Effector memory CD4-positive, alpha-beta T cell (primary cell): ENCODE data around the gene NIF3L1.

ENCODE experiments used
- DNase-seq, 3 donors: peaks; one replicate each; pipeline ENCODE4 v3.0.0-alpha.2; 2020
- H3K27ac ChIP-seq: 2 replicates; pipeline ENCODE4 v1.7.0; 2013; ENCODE audit warnings: mild to moderate bottlenecking, low read length, moderate library complexity; ENCODE audit not compliant: insufficient read depth, poor library complexity, severe bottlenecking
- H3K27me3 ChIP-seq: replicated peaks from 2 replicates; pipeline ENCODE4 v1.7.0; 2013; ENCODE audit warnings: mild to moderate bottlenecking, low read length; ENCODE audit not compliant: insufficient read depth, control insufficient read depth, poor library complexity, severe bottlenecking
- H3K36me3 ChIP-seq: 2 replicates; pipeline ENCODE4 v1.7.0; 2013; ENCODE audit warnings: mild to moderate bottlenecking, low read length, moderate library complexity; ENCODE audit not compliant: control insufficient read depth, insufficient read depth
- H3K4me1 ChIP-seq: 2 replicates; pipeline ENCODE4 v1.7.0; 2013; ENCODE audit warnings: low read length, mild to moderate bottlenecking; ENCODE audit not compliant: control insufficient read depth, insufficient read depth, poor library complexity, severe bottlenecking
- H3K4me3 ChIP-seq: 2 replicates; pipeline ENCODE4 v1.7.0; 2013; ENCODE audit warnings: low read length, low read depth, mild to moderate bottlenecking; ENCODE audit not compliant: insufficient read depth, poor library complexity, severe bottlenecking
- H3K9me3 ChIP-seq: 2 replicates; pipeline ENCODE4 v1.7.0; 2013; ENCODE audit warnings: mild to moderate bottlenecking, low read length, moderate library complexity; ENCODE audit not compliant: control insufficient read depth

NIF3L1 gene

GRCh38 chr2:200922439-200922838, 33.3 kb downstream of the NIF3L1 start:
- no peaks in the 10 kb centered on the region for H3K9me3 ChIP-seq
- H3K4me1 ChIP-seq, result no peaks in the 10 kb centered on the region
- no peak overlapping the region for H3K27ac ChIP-seq
- no peak overlapping the region for H3K4me3 ChIP-seq
- H3K27me3 ChIP-seq, result no peaks in the 10 kb centered on the region
- no peak for DNase-seq
- peaks cover 62% of the 10 kb centered on the region for H3K36me3 ChIP-seq

DNA sequence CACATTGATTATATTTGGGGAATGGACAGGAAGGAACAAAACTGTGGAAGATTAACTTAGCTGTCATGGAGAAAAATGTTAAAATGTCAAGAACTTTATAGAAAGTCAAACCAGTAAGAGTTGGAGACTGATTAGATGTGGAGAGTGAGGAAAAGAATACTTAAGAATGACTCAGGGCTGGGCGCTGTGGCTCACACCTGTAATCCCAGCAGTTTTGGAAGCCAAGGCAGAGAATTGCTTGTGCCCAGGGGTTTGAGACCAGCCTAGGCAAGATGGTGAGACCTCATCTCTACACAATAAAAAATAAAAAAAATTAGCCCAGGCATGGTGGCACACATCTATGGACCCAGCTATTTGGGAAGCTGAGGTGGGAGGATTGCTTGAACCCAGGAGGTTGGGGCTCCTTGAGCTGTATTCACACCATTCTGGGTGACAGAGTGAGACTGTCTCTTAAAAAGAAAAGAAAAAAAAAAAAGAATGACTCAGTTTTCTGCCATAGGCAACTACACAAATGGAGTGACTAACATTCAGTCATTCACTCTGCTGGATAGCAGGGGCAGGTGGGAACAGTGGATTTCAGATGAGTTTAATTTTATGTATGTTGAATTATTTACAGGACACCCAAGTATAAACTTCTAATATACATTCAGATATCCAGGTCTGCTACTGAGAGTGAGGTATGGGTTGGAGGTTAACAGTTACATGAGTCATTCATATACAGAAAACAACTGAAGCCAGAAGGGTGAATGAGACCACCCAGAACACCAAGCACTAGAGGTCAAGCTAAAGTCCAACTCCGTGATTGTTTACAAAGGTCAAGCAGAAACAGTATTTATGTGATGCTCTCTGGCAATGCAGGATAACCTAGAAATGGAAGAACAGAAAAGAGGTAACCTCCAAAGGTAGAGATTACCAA, 40.4 kb downstream of the NIF3L1 start:
- no peaks in the 10 kb centered on the region for H3K9me3 ChIP-seq
- no peak overlapping the region for H3K4me3 ChIP-seq
- no peaks in the 10 kb centered on the region for H3K4me1 ChIP-seq
- H3K27me3 ChIP-seq, result no peaks in the 10 kb centered on the region
- H3K36me3 ChIP-seq, result peaks cover 43% of the 10 kb centered on the region
- DNase-seq, result no peak
- no peak overlapping the region for H3K27ac ChIP-seq

DNA sequence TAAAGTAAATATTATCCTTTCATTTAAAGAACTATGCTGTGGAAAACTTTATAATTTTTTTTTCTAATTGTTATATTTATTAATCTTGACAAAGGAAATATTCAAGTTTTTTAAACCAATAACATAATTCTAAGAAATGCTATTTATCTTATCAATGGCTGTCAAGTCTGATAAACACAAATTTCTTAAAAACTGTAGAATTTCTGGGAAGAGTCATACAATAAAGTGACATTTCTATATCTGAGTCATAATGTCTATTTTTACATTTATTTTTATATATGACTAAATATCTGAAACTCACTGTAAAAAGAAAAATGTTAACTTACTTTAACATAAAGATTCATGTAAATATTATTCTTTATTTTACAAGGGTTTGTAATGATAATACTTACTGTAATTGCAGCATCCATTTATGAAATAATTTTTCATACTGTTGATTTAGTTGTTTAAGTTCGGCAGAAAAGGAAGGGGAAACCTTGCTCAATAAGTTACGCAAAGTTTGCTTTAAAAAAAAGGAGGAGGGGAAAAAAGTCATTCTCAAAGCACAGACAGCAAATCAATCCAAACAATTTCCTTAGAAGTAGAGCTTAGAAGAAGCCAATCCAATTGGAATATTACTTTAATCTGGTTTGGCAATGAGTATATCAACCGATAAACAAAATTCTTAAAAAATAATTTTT, 41.9 kb downstream of the NIF3L1 start:
- Histone ChIP-seq H3K36me3 (peaks cover 50% of the 10 kb centered on the region), H3K4me1 (no peaks in the 10 kb centered on the region), H3K9me3 (no peaks in the 10 kb centered on the region), H3K4me3 (no peak overlapping the region), H3K27me3 (no peaks in the 10 kb centered on the region), H3K27ac (no peak overlapping the region)
- no peak for DNase-seq

DNA sequence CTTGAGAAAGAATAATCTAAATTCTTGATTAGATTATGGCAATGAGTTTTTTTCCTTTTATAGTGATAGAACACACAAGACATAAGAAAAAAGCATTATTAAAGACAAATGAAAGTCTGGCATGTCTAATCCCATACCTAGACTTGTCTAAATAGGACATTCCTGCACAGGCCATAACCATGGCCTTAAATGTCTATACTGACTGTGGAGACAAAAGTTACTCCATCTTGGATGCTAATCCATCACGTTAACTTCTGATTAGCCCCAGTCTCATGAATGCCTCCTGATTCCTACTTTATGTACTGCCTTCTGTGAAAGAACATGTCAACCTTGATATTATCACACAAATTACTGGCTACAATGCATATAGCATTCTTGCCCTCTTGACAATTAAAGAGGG, 50.7 kb downstream of the NIF3L1 start:
- DNase-seq, result no peak
- H3K9me3 ChIP-seq, result no peaks in the 10 kb centered on the region
- H3K27ac ChIP-seq, result no peak overlapping the region
- no peak overlapping the region for H3K4me3 ChIP-seq
- H3K27me3 ChIP-seq, result no peaks in the 10 kb centered on the region
- no peaks in the 10 kb centered on the region for H3K4me1 ChIP-seq
- peaks cover 53% of the 10 kb centered on the region for H3K36me3 ChIP-seq

DNA sequence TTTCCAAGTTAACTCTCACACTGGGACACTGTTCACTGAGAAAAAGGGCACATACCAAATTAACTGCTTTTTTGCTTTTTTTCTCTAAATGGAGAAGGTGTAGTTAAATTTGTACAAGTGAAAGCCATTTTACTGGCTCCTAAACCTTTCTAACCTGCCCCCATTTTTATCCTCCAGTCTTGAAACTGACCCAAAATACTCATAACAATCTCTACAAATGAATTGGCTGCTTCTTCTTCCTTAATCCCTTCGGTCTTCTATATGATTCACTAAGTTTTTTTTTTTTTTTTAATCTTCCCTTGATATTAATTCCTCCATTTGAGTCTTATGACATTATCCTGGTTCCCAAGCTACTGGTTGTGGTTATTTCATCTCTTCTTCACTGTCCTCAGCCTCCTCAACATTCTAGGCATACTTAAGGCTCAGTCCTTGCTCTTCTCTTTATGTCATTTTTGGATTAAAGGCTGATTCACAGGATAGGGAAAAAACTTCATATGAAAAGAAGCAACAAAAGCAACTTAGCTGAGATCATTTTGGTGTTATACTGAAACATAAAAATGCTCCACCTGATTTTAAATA, 54.4 kb downstream of the NIF3L1 start:
- Histone ChIP-seq H3K27me3 (no peaks in the 10 kb centered on the region), H3K4me3 (no peak overlapping the region), H3K9me3 (no peaks in the 10 kb centered on the region), H3K36me3 (peaks cover 36% of the 10 kb centered on the region), H3K4me1 (no peaks in the 10 kb centered on the region), H3K27ac (no peak overlapping the region)
- DNase-seq, result no peak

- H3K27me3 ChIP-seq, result no peaks in the 10 kb centered on the region
- no peaks in the 10 kb centered on the region for H3K4me1 ChIP-seq
- no peak for DNase-seq
- peaks cover 36% of the 10 kb centered on the region for H3K36me3 ChIP-seq
- H3K9me3 ChIP-seq, result no peaks in the 10 kb centered on the region
- no peak overlapping the region for H3K4me3 ChIP-seq
- H3K27ac ChIP-seq, result no peak overlapping the region
These were observed 55.6 kb downstream of the NIF3L1 start for GRCh38 chr2:200944467-200945394.

DNA sequence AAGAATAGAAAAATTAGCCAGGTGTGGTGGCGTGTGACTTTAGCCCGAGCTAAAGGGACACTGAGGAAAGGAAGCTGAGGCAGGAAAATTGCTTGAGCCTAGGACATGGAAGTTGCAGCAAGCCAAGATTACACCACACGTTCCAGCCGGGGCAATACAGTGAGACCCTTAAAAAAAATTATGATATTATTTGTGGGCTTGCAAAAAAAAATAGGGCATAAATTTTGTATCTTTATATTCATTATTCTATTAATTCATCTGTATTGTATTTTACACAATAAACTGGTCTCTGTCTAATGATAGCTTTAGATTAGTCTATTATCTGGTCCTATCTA, 56.2 kb downstream of the NIF3L1 start:
- peaks cover 30% of the 10 kb centered on the region for H3K36me3 ChIP-seq
- H3K27ac ChIP-seq, result no peak overlapping the region

GRCh38 chr2:200950378-200950777, 61.2 kb downstream of the NIF3L1 start:
- DNase-seq, result no peak
- Histone ChIP-seq H3K27ac (no peak overlapping the region), H3K4me3 (no peak overlapping the region), H3K4me1 (no peaks in the 10 kb centered on the region), H3K27me3 (no peaks in the 10 kb centered on the region), H3K9me3 (no peaks in the 10 kb centered on the region), H3K36me3 (peaks cover 32% of the 10 kb centered on the region)

More for the DNA sequence above, 56.2 kb downstream of the NIF3L1 start:
- DNase-seq, result no peak
- no peaks in the 10 kb centered on the region for H3K27me3 ChIP-seq
- H3K4me1 ChIP-seq, result no peaks in the 10 kb centered on the region
- H3K9me3 ChIP-seq, result no peaks in the 10 kb centered on the region
- H3K4me3 ChIP-seq, result no peak overlapping the region
